Caco-2 (cell line): ENCODE data around the gene CD248. TPM values are rescaled to one million over a fixed set of nuclear protein-coding genes. Genes with fewer than 3 reads are reported as not detected.

ENCODE experiments used
- BruUV-seq: library from RNA; stranded (reverse); fragments of 400-500 nt; replicated peaks from 2 replicates; lab custom pipeline; 2021; lab: Mats Ljungman, UMichigan
- CTCF ChIA-PET: fragments of 300-600 bp; sonication (Branson Sonifier 250); formaldehyde crosslinking; loops from one replicate; lab custom pipeline; 2022; ENCODE audit warnings: antibody characterized with exemption; lab: Charles Lee
- POLR2A ChIA-PET: fragments of 300-600 bp; sonication (Branson Sonifier 250); formaldehyde crosslinking; loops from one replicate; lab custom pipeline; 2022; ENCODE audit warnings: antibody characterized with exemption; lab: Charles Lee
- DNase-seq, 2 experiments: peaks; one replicate each; pipeline versions ENCODE4 v3.0.0 to v3.0.0-alpha.2; 2020 to 2022
- H3K27me3 ChIP-seq: replicated peaks from 2 replicates; pipeline ENCODE4 v1.6.0; 2011; ENCODE audit warnings: low read length; ENCODE audit not compliant: control insufficient read depth, insufficient read depth
- H3K36me3 ChIP-seq: 2 replicates; pipeline ENCODE4 v1.5.1; 2011; ENCODE audit warnings: low read length; ENCODE audit not compliant: control insufficient read depth, insufficient read depth
- H3K4me1 ChIP-seq: fragments of 250-450 bp; sonication (Bioruptor Pico); 2 replicates; pipeline ENCODE4 v1.5.1; 2020; ENCODE audit warnings: mild to moderate bottlenecking
- H3K4me3 ChIP-seq: 2 replicates; pipeline ENCODE4 v1.5.1; 2011; ENCODE audit warnings: low read depth, mild to moderate bottlenecking, control low read depth, low read length
- H3K9me3 ChIP-seq: fragments of 250-450 bp; sonication (Bioruptor Pico); 2 replicates; pipeline ENCODE4 v1.5.1; 2020; ENCODE audit warnings: mild to moderate bottlenecking, moderate library complexity
- H3K27ac Mint-ChIP-seq: one replicate; pipeline ENCODE4 v1.8.0; 2022; ENCODE audit warnings: mixed read lengths; ENCODE audit not compliant: unreplicated experiment
- H3K27me3 Mint-ChIP-seq: one replicate; pipeline ENCODE4 v1.8.0; 2022; ENCODE audit warnings: mixed read lengths; ENCODE audit not compliant: insufficient read depth, unreplicated experiment
- H3K36me3 Mint-ChIP-seq: one replicate; pipeline ENCODE4 v1.8.0; 2022; ENCODE audit warnings: mild to moderate bottlenecking, mixed read lengths; ENCODE audit not compliant: insufficient read depth, unreplicated experiment
- H3K4me1 Mint-ChIP-seq: one replicate; pipeline ENCODE4 v1.8.0; 2022; ENCODE audit warnings: low read depth, mixed read lengths; ENCODE audit not compliant: unreplicated experiment
- H3K4me3 Mint-ChIP-seq: one replicate; pipeline ENCODE4 v1.8.0; 2022; ENCODE audit warnings: mild to moderate bottlenecking, moderate library complexity, mixed read lengths; ENCODE audit not compliant: unreplicated experiment
- H3K9me3 Mint-ChIP-seq: one replicate; pipeline ENCODE4 v1.8.0; 2022; ENCODE audit warnings: mixed read lengths; ENCODE audit not compliant: unreplicated experiment
- CTCF ChIP-seq, 2 experiments: fragments of 200-600 bp in 1 of 2; IDR thresholded peaks; 1 replicate in 1 of 2; 2 replicates in 1 of 2; pipeline versions ENCODE4 v1.5.1 to v1.8.0; 2011 to 2022; ENCODE audit warnings: antibody characterized with exemption in 1 of 2, control low read depth in 1 of 2, inconsistent platforms in 1 of 2, low read depth in 1 of 2, low read length in 1 of 2, mild to moderate bottlenecking in 1 of 2, moderate library complexity in 1 of 2; ENCODE audit not compliant: insufficient read depth in 1 of 2, severe bottlenecking in 1 of 2, unreplicated experiment in 1 of 2
- intact Hi-C: fragments of 100-400 bp; cut with micrococcal nuclease; formaldehyde crosslinking; loops from one replicate; pipeline ENCODE4 v1.10.0; 2022; ENCODE audit not compliant: unreplicated experiment
- total RNA-seq: library from RNA; stranded (reverse); gene quantifications from 2 replicates; pipeline ENCODE4 v1.2.3, GENCODE V29; 2022

The CD248 gene
- total RNA-seq, 1 experiment from 2014 or later: 0.27 TPM

- Mint-ChIP-seq H3K4me3 (peak overlapping the region; percentile 12), H3K27ac (peak overlapping the region; percentile 82), H3K27me3 (no peaks in the 10 kb centered on the region), H3K9me3 (no peaks in the 10 kb centered on the region), H3K4me1 (peaks cover 12% of the 10 kb centered on the region), H3K36me3 (peaks cover 100% of the 10 kb centered on the region)
- H3K9me3 ChIP-seq: no peaks in the 10 kb centered on the region
- no peak for DNase-seq
- no TSS peak for BruUV-seq
- no peaks in the 10 kb centered on the region for H3K27me3 ChIP-seq
- POLR2A ChIA-PET: interaction anchor here (0.6 to 0.7 kb wide), 2 partner anchors 10 to 11 kb away, joined by 3 read pairs; no protein-coding TSS in a partner anchor
- H3K4me1 ChIP-seq: peaks cover 9% of the 10 kb centered on the region
- CTCF ChIA-PET: no interaction called here
- H3K4me3 ChIP-seq: no peak overlapping the region
- no peak for TF ChIP-seq CTCF (IDR thresholded peaks at IDR 0.05; ENCODE audit: insufficient read depth in 1 of 2, low read depth in 1 of 2, low read length in 1 of 2, severe bottlenecking in 1 of 2, unreplicated experiment in 1 of 2)
- peaks cover 6% of the 10 kb centered on the region; the same call in 1 of the 2 replicates for H3K36me3 ChIP-seq
- intact Hi-C loops: no loop called here
Measured at GRCh38 chr11:66362481-66363147, 45.8 kb upstream of the CD248 start.

- no peaks in the 10 kb centered on the region for H3K27me3 ChIP-seq
- peaks cover 12% of the 10 kb centered on the region for H3K4me1 Mint-ChIP-seq
- no peaks in the 10 kb centered on the region for H3K27me3 Mint-ChIP-seq
- H3K4me1 ChIP-seq: peaks cover 9% of the 10 kb centered on the region
- no peak for TF ChIP-seq CTCF (IDR thresholded peaks at IDR 0.05; ENCODE audit: insufficient read depth in 1 of 2, low read depth in 1 of 2, low read length in 1 of 2, severe bottlenecking in 1 of 2, unreplicated experiment in 1 of 2)
- H3K27ac Mint-ChIP-seq: peak overlapping the region; percentile 82
- no peak overlapping the region for H3K4me3 ChIP-seq
- no peaks in the 10 kb centered on the region for H3K9me3 Mint-ChIP-seq
- POLR2A ChIA-PET: interaction anchor here (0.5 kb wide), 1 partner anchor 495 kb away, joined by 3 read pairs; no protein-coding TSS in a partner anchor
- H3K9me3 ChIP-seq: no peaks in the 10 kb centered on the region
- BruUV-seq: no TSS peak
- no peak overlapping the region for H3K4me3 Mint-ChIP-seq
- H3K36me3 ChIP-seq: peaks cover 8% of the 10 kb centered on the region; the same call in 1 of the 2 replicates
- peak in 1 of 2 experiments; percentile 34 for DNase-seq
- peaks cover 96% of the 10 kb centered on the region for H3K36me3 Mint-ChIP-seq
- intact Hi-C loops: no loop called here
- CTCF ChIA-PET: no interaction called here
Measured at GRCh38 chr11:66361502-66361941, 44.7 kb upstream of the CD248 start.

GRCh38 chr11:66360406-66361073, 43.7 kb upstream of the CD248 start:
- Mint-ChIP-seq H3K4me3 (no peak overlapping the region), H3K27me3 (no peaks in the 10 kb centered on the region), H3K9me3 (no peaks in the 10 kb centered on the region), H3K36me3 (peaks cover 96% of the 10 kb centered on the region), H3K27ac (peak overlapping the region; percentile 32), H3K4me1 (peaks cover 12% of the 10 kb centered on the region)
- intact Hi-C loops: no loop called here
- peaks cover 9% of the 10 kb centered on the region for H3K4me1 ChIP-seq
- DNase-seq: peak in 1 of 2 experiments; percentile 33
- BruUV-seq: no TSS peak
- no peak for TF ChIP-seq CTCF (IDR thresholded peaks at IDR 0.05; ENCODE audit: insufficient read depth in 1 of 2, low read depth in 1 of 2, low read length in 1 of 2, severe bottlenecking in 1 of 2, unreplicated experiment in 1 of 2)
- no peak overlapping the region for H3K4me3 ChIP-seq
- ChIA-PET POLR2A (interaction anchor here (0.6 kb wide), 2 partner anchors 11 to 23 kb away, joined by 4 to 5 read pairs; no protein-coding TSS in a partner anchor), CTCF (no interaction called here)
- no peaks in the 10 kb centered on the region for H3K9me3 ChIP-seq
- peaks cover 9% of the 10 kb centered on the region for H3K36me3 ChIP-seq
- H3K27me3 ChIP-seq: no peaks in the 10 kb centered on the region
